HepG2 (cell line): ENCODE measurements around the gene AANAT. TPM values are rescaled to one million over a fixed set of nuclear protein-coding genes. Genes with fewer than 3 reads are reported as not detected.

ENCODE experiments used
- BORCS8-MEF2B ChIP-seq: sonication (generic); formaldehyde crosslinking; IDR thresholded peaks from 2 replicates; pipeline ENCODE4 v1.8.0; 2022; ENCODE audit warnings: mild to moderate bottlenecking, missing genetic modification reagents
- CHD4 ChIP-seq: fragments of 200-600 bp; sonication (generic); IDR thresholded peaks from 2 replicates; pipeline ENCODE4 v1.7.0; 2017; ENCODE audit warnings: mild to moderate bottlenecking, low read length, borderline replicate concordance
- HOMEZ ChIP-seq: IDR thresholded peaks from 2 replicates; pipeline ENCODE4 v1.6.1; 2016; ENCODE audit warnings: low read depth
- NFE2 ChIP-seq: sonication (generic); formaldehyde crosslinking; IDR thresholded peaks from 2 replicates; pipeline ENCODE4 v1.4.0; 2020; ENCODE audit warnings: missing genetic modification reagents
- TEAD3 ChIP-seq: optimal IDR thresholded peaks from 2 replicates; pipeline ENCODE3; 2016; ENCODE audit warnings: borderline replicate concordance
- TFAP4 ChIP-seq: sonication (generic); IDR thresholded peaks from 2 replicates; pipeline ENCODE4 v1.6.1; 2016; ENCODE audit warnings: low read depth, borderline replicate concordance
- ZBTB10 ChIP-seq: sonication (generic); formaldehyde crosslinking; IDR thresholded peaks from 2 replicates; pipeline ENCODE4 v1.4.0; 2020; ENCODE audit warnings: missing genetic modification reagents, borderline replicate concordance
- ZFYVE20 ChIP-seq: sonication (generic); formaldehyde crosslinking; IDR thresholded peaks from 2 replicates; pipeline ENCODE4 v1.8.0; 2023; ENCODE audit warnings: low read depth, mild to moderate bottlenecking, moderate library complexity, missing genetic modification reagents, borderline replicate concordance
- ZHX1 ChIP-seq: sonication (generic); formaldehyde crosslinking; IDR thresholded peaks from 2 replicates; pipeline ENCODE4 v1.8.1; 2022; ENCODE audit warnings: low read depth, mild to moderate bottlenecking, missing genetic modification reagents
- ZNF546 ChIP-seq: sonication (generic); formaldehyde crosslinking; conservative IDR thresholded peaks from 2 replicates; pipeline ENCODE4 v1.8.1; 2023; ENCODE audit warnings: mild to moderate bottlenecking, missing genetic modification reagents
- ZNF687 ChIP-seq: sonication (generic); formaldehyde crosslinking; IDR thresholded peaks from 2 replicates; pipeline ENCODE4 v1.5.1; 2020; ENCODE audit warnings: mild to moderate bottlenecking, missing genetic modification reagents, moderate library complexity
- ZNF740 ChIP-seq: sonication (generic); formaldehyde crosslinking; IDR thresholded peaks from 2 replicates; pipeline ENCODE4 v1.4.0; 2020; ENCODE audit warnings: missing genetic modification reagents
- ZSCAN31 ChIP-seq: sonication (generic); formaldehyde crosslinking; IDR thresholded peaks from 2 replicates; pipeline ENCODE4 v1.5.0; 2020; ENCODE audit warnings: low read depth, mild to moderate bottlenecking, missing genetic modification reagents
- polyA plus RNA-seq, 8 experiments: library from polyadenylated mRNA; depleted of rRNA in 3 of 8; stranded (reverse) in 7 of 8; unstranded in 1 of 8; fragments of >200 nt; fragmentation: Illumina TruSeq in 4 of 8; extraction: Trizol in 4 of 8; gene quantifications; 2 replicates each; pipeline versions ENCODE4 v1.2.1 to v1.2.3, GENCODE V29; 2011 to 2016; ENCODE audit warnings: low read depth in 4 of 8, missing spikeins in 1 of 8, mixed read lengths in 1 of 8; ENCODE audit not compliant: insufficient read depth in 1 of 8
- total RNA-seq, 5 experiments: library from RNA; depleted of rRNA; stranded (reverse); fragments of >200 nt; fragmentation: Illumina TruSeq; extraction: Trizol; gene quantifications; 2 replicates each; pipeline ENCODE4 v1.2.3, GENCODE V29; 2016; ENCODE audit warnings: low read depth in 1 of 5

AANAT gene
- total and polyA plus RNA-seq, 2 of the 13 experiments (the other 11 are each of a cell fraction or from before 2014, with no cell fraction given), result 0.07 TPM; not detected in 1

GRCh38 chr17:76462556-76463290 lies 4.7 kb upstream of the AANAT start (continued):
- TF ChIP-seq ZNF687 (CRISPR knock-in tag) (peak; percentile 15; the same call in 1 of the 2 replicates), ZBTB10 (no peak), ZSCAN31 (0 out of 2 replicates have a peak, but pooled peaks have one; percentile 16), ZNF740 (CRISPR knock-in tag) (no peak), ZNF546 (no peak), TEAD3 (CRISPR knock-in tag) (peak; percentile 40), ZHX1 (CRISPR knock-in tag) (no peak), HOMEZ (no peak), NFE2 (CRISPR knock-in tag) (no peak), TFAP4 (no peak), ZFYVE20 (no peak), CHD4 (no peak), BORCS8-MEF2B (CRISPR knock-in tag) (no peak)
